HepG2 (cell line): ENCODE data around the gene MTSS2. TPM values are rescaled to one million over a fixed set of nuclear protein-coding genes. Genes with fewer than 3 reads are reported as not detected.
A peak's percentile ranks its signal among the peaks of the same experiment; 100 is the strongest.

Experiments
- ARID4A ChIP-seq: sonication (generic); formaldehyde crosslinking; IDR thresholded peaks from 2 replicates; pipeline ENCODE4 v1.5.0; 2020; ENCODE audit warnings: mild to moderate bottlenecking, missing genetic modification reagents, borderline replicate concordance
- GTF3A ChIP-seq: sonication (generic); formaldehyde crosslinking; conservative IDR thresholded peaks from 2 replicates; pipeline ENCODE4 v1.4.0; 2020; ENCODE audit warnings: mild to moderate bottlenecking, missing genetic modification reagents
- HNRNPL ChIP-seq: fragments of 200-400 bp; formaldehyde crosslinking; IDR thresholded peaks from 2 replicates; pipeline ENCODE4 v1.6.1; 2017; ENCODE audit warnings: mild to moderate bottlenecking, low read depth, low read length
- JUND ChIP-seq: sonication (generic); formaldehyde crosslinking; IDR thresholded peaks from 2 replicates; pipeline ENCODE4 v1.8.0; 2022; ENCODE audit warnings: mild to moderate bottlenecking, missing genetic modification reagents
- KLF16 ChIP-seq, 2 experiments: sonication (generic) in 1 of 2; formaldehyde crosslinking in 1 of 2; IDR thresholded peaks; 2 replicates each; pipeline versions ENCODE4 v1.6.1 to v1.8.0; 2016 to 2023; ENCODE audit warnings: missing genetic modification reagents in 2 of 2, missing compliant biosample characterization in 1 of 2
- LCORL ChIP-seq, 2 experiments: fragments of 450-650 bp in 1 of 2; sonication (generic) in 1 of 2; formaldehyde crosslinking in 1 of 2; IDR thresholded peaks; 2 replicates each; pipeline versions ENCODE4 v1.5.0 to v1.6.1; 2017 to 2020; ENCODE audit warnings: antibody characterized with exemption in 1 of 2, missing genetic modification reagents in 1 of 2
- ZBTB20 ChIP-seq: sonication (generic); formaldehyde crosslinking; IDR thresholded peaks from 2 replicates; pipeline ENCODE4 v1.8.1; 2023; ENCODE audit warnings: missing genetic modification reagents, low read depth, mild to moderate bottlenecking, borderline replicate concordance
- ZGPAT ChIP-seq: IDR thresholded peaks from 2 replicates; pipeline ENCODE4 v1.6.1; 2016; ENCODE audit warnings: mild to moderate bottlenecking
- ZNF280D ChIP-seq: sonication (generic); formaldehyde crosslinking; IDR thresholded peaks from 2 replicates; pipeline ENCODE4 v1.5.1; 2020; ENCODE audit warnings: mild to moderate bottlenecking, missing genetic modification reagents
- ZNF317 ChIP-seq: sonication (generic); formaldehyde crosslinking; IDR thresholded peaks from 2 replicates; pipeline ENCODE4 v1.5.0; 2020; ENCODE audit warnings: mild to moderate bottlenecking, missing genetic modification reagents
- ZNF547 ChIP-seq: sonication (generic); formaldehyde crosslinking; IDR thresholded peaks from 2 replicates; pipeline ENCODE4 v1.5.1; 2020; ENCODE audit warnings: mild to moderate bottlenecking, missing genetic modification reagents
- ZNF580 ChIP-seq: IDR thresholded peaks from 2 replicates; pipeline ENCODE4 v1.6.1; 2016; ENCODE audit warnings: low read depth, borderline replicate concordance
- ZNF616 ChIP-seq: sonication (generic); formaldehyde crosslinking; IDR thresholded peaks from 2 replicates; pipeline ENCODE4 v1.5.0; 2020; ENCODE audit warnings: low read depth, mild to moderate bottlenecking, missing genetic modification reagents
- ZNF709 ChIP-seq: sonication (generic); formaldehyde crosslinking; IDR thresholded peaks from 2 replicates; pipeline ENCODE4 v1.5.0; 2020; ENCODE audit warnings: mild to moderate bottlenecking, missing genetic modification reagents
- ZNF740 ChIP-seq: sonication (generic); formaldehyde crosslinking; IDR thresholded peaks from 2 replicates; pipeline ENCODE4 v1.4.0; 2020; ENCODE audit warnings: missing genetic modification reagents
- ZNF784 ChIP-seq: sonication (generic); formaldehyde crosslinking; IDR thresholded peaks from 2 replicates; pipeline ENCODE4 v1.5.1; 2020; ENCODE audit warnings: missing genetic modification reagents, mild to moderate bottlenecking, borderline replicate concordance
- polyA plus RNA-seq, 8 experiments: library from polyadenylated mRNA; depleted of rRNA in 3 of 8; stranded (reverse) in 7 of 8; unstranded in 1 of 8; fragments of >200 nt; fragmentation: Illumina TruSeq in 4 of 8; extraction: Trizol in 4 of 8; gene quantifications; 2 replicates each; pipeline versions ENCODE4 v1.2.1 to v1.2.3, GENCODE V29; 2011 to 2016; ENCODE audit warnings: low read depth in 4 of 8, missing spikeins in 1 of 8, mixed read lengths in 1 of 8; ENCODE audit not compliant: insufficient read depth in 1 of 8
- total RNA-seq, 5 experiments: library from RNA; depleted of rRNA; stranded (reverse); fragments of >200 nt; fragmentation: Illumina TruSeq; extraction: Trizol; gene quantifications; 2 replicates each; pipeline ENCODE4 v1.2.3, GENCODE V29; 2016; ENCODE audit warnings: low read depth in 1 of 5

The MTSS2 gene
- total and polyA plus RNA-seq, 2 of the 13 experiments (the other 11 are each of a cell fraction or from before 2014, with no cell fraction given) = 132 to 242 TPM

GRCh38 chr16:70656712-70657263, 29.1 kb downstream of the MTSS2 start (continued):
- peak; percentile 74; the same call in 1 of the 2 replicates for TF ChIP-seq ZNF740 (CRISPR knock-in tag)
- peak; percentile 76; the same call in 1 of the 2 replicates for TF ChIP-seq ZGPAT (CRISPR knock-in tag)
- TF ChIP-seq ZBTB20 (CRISPR knock-in tag) = peak; percentile 92; the same call in 1 of the 2 replicates
- TF ChIP-seq ZNF280D (CRISPR knock-in tag) = peak; percentile 89; the same call in 1 of the 2 replicates
- no peak for TF ChIP-seq JUND
- peak; percentile 50; the same call in 1 of the 2 replicates for TF ChIP-seq ZNF317
- TF ChIP-seq LCORL (IDR thresholded peaks at IDR 0.05) = no peak
- TF ChIP-seq LCORL (CRISPR knock-in tag; IDR thresholded peaks at IDR 0.05) = peak; percentile 96
- peak; percentile 87 for TF ChIP-seq ZNF547 (CRISPR knock-in tag)
- no peak for TF ChIP-seq GTF3A (CRISPR knock-in tag)
- TF ChIP-seq KLF16 (CRISPR knock-in tag; IDR thresholded peaks at IDR 0.05) = peak in 1 of 2 experiments; percentile 42; a peak in 1 of 4 replicates
- peak; percentile 62; the same call in 1 of the 2 replicates for TF ChIP-seq ZNF709 (CRISPR knock-in tag)
- TF ChIP-seq ZNF784 = 0 out of 2 replicates have a peak, but pooled peaks have one; percentile 48
- peak; percentile 84 for TF ChIP-seq ARID4A (CRISPR knock-in tag)
- peak; percentile 84; the same call in 1 of the 2 replicates for TF ChIP-seq ZNF616
- 0 out of 2 replicates have a peak, but pooled peaks have one; percentile 83 for TF ChIP-seq HNRNPL
- peak; percentile 74; the same call in 1 of the 2 replicates for TF ChIP-seq ZNF580 (CRISPR knock-in tag)
